Neural cell (in vitro differentiated cells): ENCODE measurements around the gene PHLPP1. TPM values are rescaled to one million over a fixed set of nuclear protein-coding genes. Genes with fewer than 3 reads are reported as not detected.

ENCODE experiments used
- H2AFZ ChIP-seq: fragments of 200-600, 300-800 bp; sonication (generic), shearing (Covaris generic); 2 replicates; pipeline ENCODE4 v1.6.0; 2014; ENCODE audit warnings: low read depth, mild to moderate bottlenecking, antibody characterized with exemption, low read length, moderate library complexity
- H3F3A ChIP-seq: fragments of 200-600 bp; shearing (Covaris generic); 2 replicates; pipeline ENCODE4 v1.6.1; 2016; ENCODE audit warnings: mild to moderate bottlenecking, moderate library complexity, mixed read lengths, antibody characterized with exemption, low read length; ENCODE audit not compliant: insufficient read depth, poor library complexity, severe bottlenecking
- H3K27ac ChIP-seq: fragments of 200-600, 300-800 bp; sonication (generic), shearing (Covaris generic); 2 replicates; pipeline ENCODE4 v1.5.1; 2014; ENCODE audit warnings: mild to moderate bottlenecking, low read length, moderate library complexity
- H3K27me3 ChIP-seq: fragments of 300-800, 200-600 bp; sonication (generic), shearing (Covaris generic); 2 replicates; pipeline ENCODE4 v1.6.0; 2014; ENCODE audit warnings: mild to moderate bottlenecking, low read depth, low read length, moderate library complexity; ENCODE audit not compliant: insufficient read depth
- H3K36me3 ChIP-seq: fragments of 300-800, 200-600 bp; sonication (generic), shearing (Covaris generic); 2 replicates; pipeline ENCODE4 v1.5.1; 2014; ENCODE audit warnings: mild to moderate bottlenecking, antibody characterized with exemption, low read length, moderate library complexity; ENCODE audit not compliant: insufficient read depth
- H3K4me2 ChIP-seq: fragments of 300-800, 200-600 bp; sonication (generic), shearing (Covaris generic); 2 replicates; pipeline ENCODE4 v1.6.0; 2014; ENCODE audit warnings: mild to moderate bottlenecking, low read length
- H3K4me3 ChIP-seq: fragments of 300-800, 200-600 bp; sonication (generic), shearing (Covaris generic); 2 replicates; pipeline ENCODE4 v1.5.1; 2014; ENCODE audit warnings: mild to moderate bottlenecking, low read length, moderate library complexity
- H3K79me2 ChIP-seq: fragments of 200-600 bp; shearing (Covaris generic); replicated peaks from 2 replicates; pipeline ENCODE4 v1.6.0; 2014; ENCODE audit warnings: mild to moderate bottlenecking, low read length, moderate library complexity; ENCODE audit not compliant: insufficient read depth
- H3K9ac ChIP-seq: fragments of 300-800, 200-600 bp; sonication (generic), shearing (Covaris generic); 2 replicates; pipeline ENCODE4 v1.6.1; 2016; ENCODE audit warnings: mild to moderate bottlenecking, low read length, mixed read lengths
- H3K9me2 ChIP-seq: fragments of 200-600 bp; shearing (Covaris generic); 2 replicates; pipeline ENCODE4 v1.6.1; 2016; ENCODE audit warnings: mild to moderate bottlenecking, low read length, mixed read lengths; ENCODE audit not compliant: insufficient read depth
- H3K9me3 ChIP-seq: fragments of 200-600, 300-800 bp; sonication (generic), shearing (Covaris generic); 2 replicates; pipeline ENCODE4 v1.6.1; 2016; ENCODE audit warnings: mild to moderate bottlenecking, mixed run types, low read length, moderate library complexity, mixed read lengths
- H4K20me1 ChIP-seq: fragments of 200-600 bp; shearing (Covaris generic); 2 replicates; pipeline ENCODE4 v1.6.1; 2016; ENCODE audit warnings: mild to moderate bottlenecking, mixed run types; ENCODE audit not compliant: insufficient read depth
- CTCF ChIP-seq: fragments of 450-650 bp; IDR thresholded peaks from 2 replicates; pipeline ENCODE4 v1.5.1; 2014; ENCODE audit warnings: antibody characterized with exemption, mild to moderate bottlenecking, moderate library complexity; ENCODE audit not compliant: poor library complexity, severe bottlenecking
- EP300 ChIP-seq: fragments of 450-650 bp; conservative IDR thresholded peaks from 2 replicates; pipeline ENCODE4 v1.6.1; 2014; ENCODE audit warnings: antibody characterized with exemption, mild to moderate bottlenecking, moderate library complexity; ENCODE audit not compliant: poor library complexity, severe bottlenecking
- EZH2 ChIP-seq: fragments of 200-600, 300-800 bp; shearing (Covaris generic), sonication (generic); IDR thresholded peaks from 2 replicates; pipeline ENCODE4 v1.6.1; 2014; ENCODE audit warnings: antibody characterized with exemption, low read length, borderline replicate concordance, mild to moderate bottlenecking; ENCODE audit not compliant: insufficient read depth, poor library complexity, severe bottlenecking
- MXI1 ChIP-seq: fragments of 450-650 bp; conservative IDR thresholded peaks from 2 replicates; pipeline ENCODE4 v1.6.1; 2014; ENCODE audit warnings: antibody characterized with exemption, mild to moderate bottlenecking; ENCODE audit not compliant: poor library complexity, severe bottlenecking
- POLR2AphosphoS5 ChIP-seq: IDR thresholded peaks from 2 replicates; pipeline ENCODE4 v1.6.1; 2012
- RAD21 ChIP-seq: fragments of 450-650 bp; conservative IDR thresholded peaks from 2 replicates; pipeline ENCODE4 v1.6.1; 2014; ENCODE audit warnings: antibody characterized with exemption, mild to moderate bottlenecking, moderate library complexity
- REST ChIP-seq: IDR thresholded peaks from 2 replicates; pipeline ENCODE4 v1.6.1; 2012; ENCODE audit warnings: borderline replicate concordance
- SMC3 ChIP-seq: fragments of 450-650 bp; conservative IDR thresholded peaks from 2 replicates; pipeline ENCODE4 v1.6.1; 2014; ENCODE audit warnings: antibody characterized with exemption, mild to moderate bottlenecking, moderate library complexity; ENCODE audit not compliant: poor library complexity
- TAF1 ChIP-seq: IDR thresholded peaks from 2 replicates; pipeline ENCODE4 v1.6.1; 2012; ENCODE audit warnings: low read depth
- polyA plus RNA-seq: library from polyadenylated mRNA; depleted of rRNA; stranded (reverse); fragments of >200 nt; gene quantifications from 2 replicates; pipeline ENCODE4 v1.2.3, GENCODE V29; 2014

PHLPP1 gene
- polyA plus RNA-seq, 1 donor from 2014 or later, result 4.5 TPM

- H3K27me3 ChIP-seq, result no peaks in the 10 kb centered on the region
- H3K79me2 ChIP-seq, result peaks cover 49% of the 10 kb centered on the region
These were observed 80.5 kb downstream of the PHLPP1 start for GRCh38 chr18:62795813-62796212.

GRCh38 chr18:62796216-62796621, 80.9 kb downstream of the PHLPP1 start:
- H3K9me2 ChIP-seq, result no peaks in the 10 kb centered on the region
- no peak overlapping the region for H3K27ac ChIP-seq
- no peak overlapping the region for H2AFZ ChIP-seq
- H3K79me2 ChIP-seq, result peaks cover 48% of the 10 kb centered on the region
- no peaks in the 10 kb centered on the region for H4K20me1 ChIP-seq
- H3F3A ChIP-seq, result no peaks in the 10 kb centered on the region
- no peak overlapping the region for H3K4me3 ChIP-seq
- no peaks in the 10 kb centered on the region for H3K27me3 ChIP-seq
- no peak for TF ChIP-seq EP300
- TF ChIP-seq RAD21, result no peak
- no peak for TF ChIP-seq TAF1
- no peak for TF ChIP-seq MXI1
- no peak for TF ChIP-seq REST
- TF ChIP-seq CTCF, result no peak
- TF ChIP-seq POLR2AphosphoS5, result no peak
- no peak for TF ChIP-seq SMC3
- no peak for TF ChIP-seq EZH2
- no peak overlapping the region for H3K9ac ChIP-seq
- H3K4me2 ChIP-seq, result no peak overlapping the region
- no peaks in the 10 kb centered on the region for H3K36me3 ChIP-seq
- no peaks in the 10 kb centered on the region for H3K9me3 ChIP-seq

More at GRCh38 chr18:62795813-62796212, 80.5 kb downstream of the PHLPP1 start:
- Histone ChIP-seq H3K36me3 (no peaks in the 10 kb centered on the region), H3K4me3 (no peak overlapping the region), H2AFZ (no peak overlapping the region), H3K9me2 (no peaks in the 10 kb centered on the region), H4K20me1 (no peaks in the 10 kb centered on the region), H3K9ac (no peak overlapping the region), H3F3A (no peaks in the 10 kb centered on the region), H3K27ac (no peak overlapping the region), H3K4me2 (no peak overlapping the region), H3K9me3 (no peaks in the 10 kb centered on the region)
- no peak for TF ChIP-seq POLR2AphosphoS5
- no peak for TF ChIP-seq SMC3
- TF ChIP-seq EZH2, result no peak

GRCh38 chr18:62797329-62797728, 82.0 kb downstream of the PHLPP1 start:
- Histone ChIP-seq H3K27me3 (no peaks in the 10 kb centered on the region), H3K4me3 (no peak overlapping the region), H3K27ac (no peak overlapping the region), H4K20me1 (no peaks in the 10 kb centered on the region), H3K4me2 (no peak overlapping the region), H3K36me3 (no peaks in the 10 kb centered on the region), H3K9me2 (no peaks in the 10 kb centered on the region), H3K9ac (no peak overlapping the region), H3K9me3 (no peaks in the 10 kb centered on the region), H3K79me2 (peaks cover 40% of the 10 kb centered on the region), H2AFZ (no peak overlapping the region), H3F3A (no peaks in the 10 kb centered on the region)
- TF ChIP-seq EP300 (no peak), TAF1 (no peak), EZH2 (no peak), SMC3 (no peak), RAD21 (no peak), POLR2AphosphoS5 (no peak), REST (no peak), MXI1 (no peak), CTCF (no peak)
